ENCODE results near the gene RANBP10.

GRCh38 chr16:67679935-67680897 is 126.1 kb downstream of the RANBP10 start:
- TF ChIP-seq POLR2A (IDR thresholded peaks at IDR 0.05; ENCODE audit: low read length) (no peak), GATA1 (IDR thresholded peaks at IDR 0.05; ENCODE audit: low read depth, low read length) (no peak)
